OCI-LY3 (cell line): ENCODE results near the gene IGFBPL1.

Experiments used
- EZH2phosphoT487 ChIP-seq: fragments of 200-600 bp; shearing (Covaris generic); IDR thresholded peaks from 2 replicates; pipeline ENCODE4 v1.6.1; 2018; ENCODE audit warnings: antibody characterized with exemption, mixed run types, low read depth
- TF ChIP-seq, protein P1 (sequence below): fragments of 200-600, 300-600 bp; sonication (generic); IDR thresholded peaks from 2 replicates; pipeline ENCODE4 v1.5.1; 2014; ENCODE audit warnings: antibody characterized with exemption, low read length, low read depth

DNA sequence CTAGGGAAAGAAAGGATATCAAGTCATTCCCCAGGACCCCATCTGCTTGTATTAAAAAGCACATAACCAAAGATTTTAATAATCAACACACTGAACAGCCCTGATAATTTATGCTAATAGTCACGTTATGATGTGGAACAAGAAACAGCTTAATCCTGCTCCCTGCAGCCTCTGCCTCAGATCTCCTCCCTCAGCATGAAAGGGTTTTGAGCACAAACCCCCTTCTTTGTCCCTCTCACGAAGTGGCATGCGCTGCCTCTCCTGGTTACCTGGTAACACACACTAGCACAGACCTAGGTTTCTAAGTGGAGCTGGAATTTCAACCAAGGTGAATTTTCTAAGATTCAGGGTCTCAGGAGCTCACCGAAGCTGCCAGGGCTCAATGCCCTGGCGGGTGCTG lies 5.1 kb downstream of the IGFBPL1 start:
- TF ChIP-seq, protein P1, sequence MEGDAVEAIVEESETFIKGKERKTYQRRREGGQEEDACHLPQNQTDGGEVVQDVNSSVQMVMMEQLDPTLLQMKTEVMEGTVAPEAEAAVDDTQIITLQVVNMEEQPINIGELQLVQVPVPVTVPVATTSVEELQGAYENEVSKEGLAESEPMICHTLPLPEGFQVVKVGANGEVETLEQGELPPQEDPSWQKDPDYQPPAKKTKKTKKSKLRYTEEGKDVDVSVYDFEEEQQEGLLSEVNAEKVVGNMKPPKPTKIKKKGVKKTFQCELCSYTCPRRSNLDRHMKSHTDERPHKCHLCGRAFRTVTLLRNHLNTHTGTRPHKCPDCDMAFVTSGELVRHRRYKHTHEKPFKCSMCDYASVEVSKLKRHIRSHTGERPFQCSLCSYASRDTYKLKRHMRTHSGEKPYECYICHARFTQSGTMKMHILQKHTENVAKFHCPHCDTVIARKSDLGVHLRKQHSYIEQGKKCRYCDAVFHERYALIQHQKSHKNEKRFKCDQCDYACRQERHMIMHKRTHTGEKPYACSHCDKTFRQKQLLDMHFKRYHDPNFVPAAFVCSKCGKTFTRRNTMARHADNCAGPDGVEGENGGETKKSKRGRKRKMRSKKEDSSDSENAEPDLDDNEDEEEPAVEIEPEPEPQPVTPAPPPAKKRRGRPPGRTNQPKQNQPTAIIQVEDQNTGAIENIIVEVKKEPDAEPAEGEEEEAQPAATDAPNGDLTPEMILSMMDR = no peak
- no peak for TF ChIP-seq EZH2phosphoT487
